ENCODE measurements around the gene EHF. TPM values are rescaled to one million over a fixed set of nuclear protein-coding genes. Genes with fewer than 3 reads are reported as not detected.

The EHF gene
- total and polyA plus RNA-seq, 8 donors = 9.9 to 53.1 (median 13.9) TPM

DNA sequence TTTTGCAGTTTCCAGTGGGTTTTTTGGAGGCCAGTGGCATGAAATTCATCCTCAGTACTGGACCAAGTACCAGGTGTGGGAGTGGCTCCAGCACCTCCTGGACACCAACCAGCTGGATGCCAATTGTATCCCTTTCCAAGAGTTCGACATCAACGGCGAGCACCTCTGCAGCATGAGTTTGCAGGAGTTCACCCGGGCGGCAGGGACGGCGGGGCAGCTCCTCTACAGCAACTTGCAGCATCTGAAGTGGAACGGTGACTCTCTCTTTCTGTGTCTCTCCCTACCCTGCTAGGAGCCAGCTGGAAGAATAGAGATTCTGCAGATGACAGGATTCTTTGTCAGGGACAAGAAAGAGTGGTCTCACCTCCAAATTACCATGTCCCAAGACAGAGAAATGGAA is 25.5 kb downstream of the EHF start:
- H3K27ac ChIP-seq = no peak overlapping the region
- H3K4me3 ChIP-seq = no peak overlapping the region
- peaks cover 0 to 5% of the 10 kb centered on the region in 2 donors for H3K36me3 ChIP-seq
- peaks cover 7 to 16% of the 10 kb centered on the region in 2 donors for H3K4me1 ChIP-seq
- intact Hi-C loops (cut with DNase I) = no loop called here
- TF ChIP-seq CTCF (IDR thresholded peaks at IDR 0.05) = no peak
- DNase-seq (peak in 1 of 4 donors; percentile 70), ATAC-seq (no peak)
- no peaks in the 10 kb centered on the region for H3K9me3 ChIP-seq
- H3K27me3 ChIP-seq = no peaks in the 10 kb centered on the region

GRCh38 chr11:34647131-34647530 is 26.2 kb downstream of the EHF start:
- H3K36me3 ChIP-seq = peaks cover 0 to 5% of the 10 kb centered on the region in 2 donors
- intact Hi-C loops (cut with DNase I) = no loop called here
- TF ChIP-seq CTCF (IDR thresholded peaks at IDR 0.05) = no peak
- no peak overlapping the region for H3K4me3 ChIP-seq
- DNase-seq (no peak), ATAC-seq (no peak)
- H3K27ac ChIP-seq = no peak overlapping the region
- no peaks in the 10 kb centered on the region for H3K9me3 ChIP-seq
- no peaks in the 10 kb centered on the region for H3K27me3 ChIP-seq
- H3K4me1 ChIP-seq = peaks cover 10 to 23% of the 10 kb centered on the region in 2 donors

- H3K9me3 ChIP-seq = no peaks in the 10 kb centered on the region
- no peak for TF ChIP-seq CTCF (IDR thresholded peaks at IDR 0.05)
- no peak overlapping the region for H3K4me3 ChIP-seq
- intact Hi-C loops (cut with DNase I) = no loop called here
- H3K27me3 ChIP-seq = no peaks in the 10 kb centered on the region
- H3K36me3 ChIP-seq = peaks cover 0 to 5% of the 10 kb centered on the region in 2 donors
- ATAC-seq (no peak), DNase-seq (no peak)
- H3K27ac ChIP-seq = no peak overlapping the region
- peaks cover 14 to 27% of the 10 kb centered on the region in 2 donors for H3K4me1 ChIP-seq
Observed at GRCh38 chr11:34647532-34647931, 26.6 kb downstream of the EHF start.

DNA sequence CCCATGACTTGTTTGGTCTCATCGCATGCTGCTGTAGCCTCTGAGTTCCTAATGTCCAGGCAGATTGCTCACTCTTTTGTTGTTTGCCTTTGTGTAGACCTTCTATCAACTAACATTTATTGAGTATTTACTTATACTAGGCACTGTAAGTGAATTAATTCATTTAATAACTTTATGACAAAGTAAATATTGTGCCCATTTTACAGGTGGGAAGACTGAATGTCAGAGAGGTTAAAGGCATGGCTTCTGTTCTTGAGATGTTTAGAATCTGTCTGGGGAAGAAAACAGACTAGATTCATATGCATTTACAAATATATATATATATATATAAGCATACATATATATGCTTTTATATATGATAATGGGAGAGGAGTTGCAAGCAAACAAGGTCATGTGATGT is 27.1 kb downstream of the EHF start:
- Histone ChIP-seq H3K4me3 (no peak overlapping the region), H3K9me3 (no peaks in the 10 kb centered on the region), H3K4me1 (peaks cover 14 to 32% of the 10 kb centered on the region in 2 donors), H3K36me3 (peaks cover 0 to 5% of the 10 kb centered on the region in 2 donors), H3K27me3 (no peaks in the 10 kb centered on the region), H3K27ac (no peak overlapping the region)
- intact Hi-C loops (cut with DNase I) = no loop called here
- no peak for TF ChIP-seq CTCF (IDR thresholded peaks at IDR 0.05)
- ATAC-seq (no peak), DNase-seq (no peak)

GRCh38 chr11:34649597-34649996 is 28.7 kb downstream of the EHF start:
- no peaks in the 10 kb centered on the region for H3K27me3 ChIP-seq
- no peak for TF ChIP-seq CTCF (IDR thresholded peaks at IDR 0.05)
- H3K4me1 ChIP-seq = peaks cover 23 to 48% of the 10 kb centered on the region in 2 donors
- ATAC-seq (no peak), DNase-seq (no peak)
- peak overlapping the region in 1 of 2 donors; percentile 8 for H3K27ac ChIP-seq
- intact Hi-C loops (cut with DNase I) = no loop called here
- no peak overlapping the region for H3K4me3 ChIP-seq
- H3K36me3 ChIP-seq = peaks cover 0 to 5% of the 10 kb centered on the region in 2 donors
- H3K9me3 ChIP-seq = no peaks in the 10 kb centered on the region

Measured in left lung (tissue), 10 donors.